Thyroid gland (tissue), 4 donors: ENCODE measurements around the gene LAMC2.

Experiments used
- CTCF ChIP-seq, 6 experiments: fragments of 200-600 bp in 3 of 6; fragments of 450-650 bp in 3 of 6; sonication (generic) in 3 of 6; IDR thresholded peaks; one replicate each; pipeline ENCODE4 v1.5.1; 2016 to 2019; ENCODE audit warnings: antibody characterized with exemption in 6 of 6, mild to moderate bottlenecking in 2 of 6, inconsistent platforms in 1 of 6, moderate library complexity in 1 of 6
- POLR2A ChIP-seq, 2 donors: fragments of 450-650 bp; IDR thresholded peaks; one replicate each; pipeline ENCODE4 v1.6.1; 2017; ENCODE audit warnings: antibody characterized with exemption in 2 of 2, mild to moderate bottlenecking in 2 of 2, moderate library complexity in 1 of 2

- TF ChIP-seq CTCF (IDR thresholded peaks at IDR 0.05) (no peak), POLR2A (IDR thresholded peaks at IDR 0.05) (no peak)
Observed at GRCh38 chr1:183165456-183165855, 20.6 kb upstream of the LAMC2 start.
